ENCODE results near the gene RPL29.
"Not testable (repeated sequence)": the region's sequence is repeated elsewhere in the genome, so short reads cannot be mapped to it uniquely, and the experiment has no call there.

RPL29 gene

GRCh38 chr3:52034651-52035050, 39.0 kb upstream of the RPL29 start:
- H3K4me3 ChIP-seq (replicated peaks; ENCODE audit: low read depth, low read length): no peak overlapping the region
- TF ChIP-seq CTCF (IDR thresholded peaks at IDR 0.05; ENCODE audit: insufficient read depth, low read length, poor library complexity, severe bottlenecking): no peak
- no peaks in the 10 kb centered on the region for H3K27me3 ChIP-seq (replicated peaks; ENCODE audit: control insufficient read depth, insufficient read depth, low read length)
- DNase-seq (ENCODE audit: extremely low read depth, insufficient read length): no peak
- H3K36me3 ChIP-seq (ENCODE audit: control insufficient read depth, insufficient read depth, low read length): no peaks in the 10 kb centered on the region

DNA sequence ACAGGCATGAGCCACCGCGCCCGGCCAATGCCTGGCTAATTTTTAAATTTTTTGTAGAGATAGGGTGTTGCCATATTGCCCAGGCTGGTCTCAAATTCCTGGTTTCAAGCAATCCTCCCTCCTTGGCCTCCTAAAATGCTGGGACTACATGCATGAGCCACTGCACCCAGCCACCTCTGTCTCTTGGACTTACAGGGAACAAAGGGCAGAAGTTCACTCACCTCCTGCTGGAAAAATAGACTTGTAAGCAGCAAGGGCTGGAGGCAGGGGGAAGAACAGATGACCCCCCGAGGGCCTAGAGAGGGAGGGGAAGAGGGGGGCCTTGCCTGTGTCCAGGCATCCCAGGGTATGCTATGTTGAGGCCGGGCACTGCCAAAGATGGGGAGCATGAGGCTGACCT, 38.5 kb upstream of the RPL29 start:
- no peak overlapping the region for H3K4me3 ChIP-seq (replicated peaks; ENCODE audit: low read depth, low read length)
- DNase-seq (ENCODE audit: extremely low read depth, insufficient read length): no peak
- TF ChIP-seq CTCF (IDR thresholded peaks at IDR 0.05; ENCODE audit: insufficient read depth, low read length, poor library complexity, severe bottlenecking): no peak
- no peaks in the 10 kb centered on the region for H3K27me3 ChIP-seq (replicated peaks; ENCODE audit: control insufficient read depth, insufficient read depth, low read length)
- no peaks in the 10 kb centered on the region for H3K36me3 ChIP-seq (ENCODE audit: control insufficient read depth, insufficient read depth, low read length)

- not testable (repeated sequence) for H3K27me3 ChIP-seq (replicated peaks; ENCODE audit: control insufficient read depth, insufficient read depth, low read length); H3K36me3 ChIP-seq (ENCODE audit: control insufficient read depth, insufficient read depth, low read length); H3K4me3 ChIP-seq (replicated peaks; ENCODE audit: low read depth, low read length); DNase-seq (ENCODE audit: extremely low read depth, insufficient read length)
Observed at GRCh38 chr3:52033748-52034147, 38.1 kb upstream of the RPL29 start.

- Histone ChIP-seq H3K4me3 (replicated peaks; ENCODE audit: low read depth, low read length) (no peak overlapping the region), H3K36me3 (ENCODE audit: control insufficient read depth, insufficient read depth, low read length) (no peaks in the 10 kb centered on the region), H3K27me3 (replicated peaks; ENCODE audit: control insufficient read depth, insufficient read depth, low read length) (no peaks in the 10 kb centered on the region)
- DNase-seq (ENCODE audit: extremely low read depth, insufficient read length): no peak
- no peak for TF ChIP-seq CTCF (IDR thresholded peaks at IDR 0.05; ENCODE audit: insufficient read depth, low read length, poor library complexity, severe bottlenecking)
Observed at GRCh38 chr3:52032702-52033408, 37.2 kb upstream of the RPL29 start.

DNA sequence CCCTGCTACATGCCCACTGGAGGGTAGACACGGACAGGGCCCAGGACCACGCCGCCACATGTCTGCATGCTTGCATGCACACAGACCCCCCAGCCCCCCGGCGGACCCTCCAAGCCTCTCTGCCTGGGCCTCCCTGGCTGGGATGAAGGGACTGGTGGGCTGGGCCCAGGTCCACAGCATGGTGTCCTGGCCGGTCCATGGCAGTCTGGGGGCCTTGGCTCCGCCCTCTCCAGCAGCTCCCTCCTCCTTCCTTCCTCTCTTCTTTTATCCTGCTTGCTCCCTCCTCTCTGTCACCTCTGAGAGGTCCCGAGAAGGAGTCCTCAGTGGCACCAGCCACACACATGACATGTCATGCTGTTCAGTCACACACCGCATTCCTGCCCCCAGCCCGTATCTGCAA, 36.2 kb upstream of the RPL29 start:
- DNase-seq (ENCODE audit: extremely low read depth, insufficient read length): no peak
- no peak for TF ChIP-seq CTCF (IDR thresholded peaks at IDR 0.05; ENCODE audit: insufficient read depth, low read length, poor library complexity, severe bottlenecking)
- no peaks in the 10 kb centered on the region for H3K36me3 ChIP-seq (ENCODE audit: control insufficient read depth, insufficient read depth, low read length)

DNA sequence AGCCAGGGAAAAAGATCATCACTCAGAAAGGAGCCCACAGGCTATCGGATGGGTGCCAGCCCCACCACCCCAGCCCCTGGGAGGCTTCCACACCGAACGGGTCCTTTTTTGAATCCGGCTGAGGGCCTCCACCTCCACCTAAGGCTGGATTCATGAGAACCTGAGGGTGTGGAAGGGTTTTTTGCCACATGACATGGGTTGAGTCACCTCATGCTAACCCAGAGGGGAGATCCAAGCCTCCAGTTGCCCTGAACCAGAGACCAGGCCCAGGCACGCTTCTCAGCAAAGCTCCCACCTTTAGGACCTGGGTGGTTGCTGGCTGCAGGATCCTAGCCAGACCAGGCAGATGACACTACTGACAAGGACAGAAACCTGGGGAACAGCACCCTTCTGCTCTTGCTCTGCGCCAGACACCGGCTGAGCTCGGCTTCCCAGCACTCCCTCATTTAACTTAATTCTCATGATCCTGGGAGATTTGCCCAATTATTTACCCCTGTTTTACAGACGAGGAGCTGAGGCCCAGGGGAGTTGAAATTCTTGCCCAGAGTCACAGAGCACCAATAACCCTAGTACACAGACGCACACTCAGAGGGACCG, 35.1 kb upstream of the RPL29 start:
- H3K4me3 ChIP-seq (replicated peaks; ENCODE audit: low read depth, low read length): no peak overlapping the region
- no peak for DNase-seq (ENCODE audit: extremely low read depth, insufficient read length)
- no peaks in the 10 kb centered on the region for H3K27me3 ChIP-seq (replicated peaks; ENCODE audit: control insufficient read depth, insufficient read depth, low read length)
- TF ChIP-seq CTCF (IDR thresholded peaks at IDR 0.05; ENCODE audit: insufficient read depth, low read length, poor library complexity, severe bottlenecking): no peak
- no peaks in the 10 kb centered on the region for H3K36me3 ChIP-seq (ENCODE audit: control insufficient read depth, insufficient read depth, low read length)

More for the DNA sequence above, 36.2 kb upstream of the RPL29 start:
- Histone ChIP-seq H3K4me3 (replicated peaks; ENCODE audit: low read depth, low read length) (no peak overlapping the region), H3K27me3 (replicated peaks; ENCODE audit: control insufficient read depth, insufficient read depth, low read length) (no peaks in the 10 kb centered on the region)

Measured in GM06990 (cell line).